ENCODE results near the gene NKD1. TPM values are rescaled to one million over a fixed set of nuclear protein-coding genes. Genes with fewer than 3 reads are reported as not detected.

Gene NKD1
- total RNA-seq, 2 experiments from 2014 or later = 0.04 to 0.06 TPM

- Histone ChIP-seq H3K4me2 (ENCODE audit: low read length) (no peak overlapping the region), H3K27ac (ENCODE audit: low read depth, low read length, poor library complexity, severe bottlenecking) (no peak overlapping the region), H3K4me3 (ENCODE audit: low read depth, low read length, poor library complexity, severe bottlenecking) (no peak overlapping the region), H3K9me3 (ENCODE audit: low read length) (no peaks in the 10 kb centered on the region), H3K79me2 (ENCODE audit: insufficient read depth, low read depth, low read length) (no peaks in the 10 kb centered on the region), H2AFZ (ENCODE audit: low read length) (no peak overlapping the region), H3K4me1 (ENCODE audit: insufficient read depth, low read length, poor library complexity, severe bottlenecking) (peaks cover 3% of the 10 kb centered on the region), H3K9me2 (ENCODE audit: insufficient read depth, low read length) (no peaks in the 10 kb centered on the region), H3K36me3 (ENCODE audit: insufficient read depth, low read length) (no peaks in the 10 kb centered on the region), H4K20me1 (ENCODE audit: insufficient read depth, low read length) (no peaks in the 10 kb centered on the region)
- no peak for DNase-seq (ENCODE audit: low spot score)
- no TSS peak for BruUV-seq (replicated peaks)
- ChIA-PET POLR2A (interaction anchor here (0.6 kb wide), 1 partner anchor 28 kb away, joined by 4 read pairs; no protein-coding TSS in a partner anchor), CTCF (ENCODE audit: unreplicated experiment) (no interaction called here)
- TF ChIP-seq CTCF (conservative IDR thresholded peaks at IDR 0.05; ENCODE audit: low read length) = no peak
- TF ChIP-seq EZH2phosphoT487 (IDR thresholded peaks at IDR 0.05; ENCODE audit: borderline replicate concordance, low read depth, low read length) = no peak
- intact Hi-C loops (cut with micrococcal nuclease; ENCODE audit: unreplicated experiment) = no loop called here
Measured at GRCh38 chr16:50629334-50629733, 81.1 kb downstream of the NKD1 start.

- Histone ChIP-seq H3K4me3 (ENCODE audit: low read depth, low read length, poor library complexity, severe bottlenecking) (no peak overlapping the region), H3K4me2 (ENCODE audit: low read length) (no peak overlapping the region), H2AFZ (ENCODE audit: low read length) (no peak overlapping the region), H3K4me1 (ENCODE audit: insufficient read depth, low read length, poor library complexity, severe bottlenecking) (peaks cover 3% of the 10 kb centered on the region), H3K79me2 (ENCODE audit: insufficient read depth, low read depth, low read length) (no peaks in the 10 kb centered on the region), H3K9me2 (ENCODE audit: insufficient read depth, low read length) (no peaks in the 10 kb centered on the region), H3K9me3 (ENCODE audit: low read length) (no peaks in the 10 kb centered on the region), H4K20me1 (ENCODE audit: insufficient read depth, low read length) (no peaks in the 10 kb centered on the region), H3K36me3 (ENCODE audit: insufficient read depth, low read length) (no peaks in the 10 kb centered on the region), H3K27ac (ENCODE audit: low read depth, low read length, poor library complexity, severe bottlenecking) (no peak overlapping the region)
- ChIA-PET CTCF (ENCODE audit: unreplicated experiment) (no interaction called here), POLR2A (interaction anchor here (0.7 kb wide), 1 partner anchor 20 kb away, joined by 3 read pairs; no protein-coding TSS in a partner anchor)
- TF ChIP-seq EZH2phosphoT487 (IDR thresholded peaks at IDR 0.05; ENCODE audit: borderline replicate concordance, low read depth, low read length) (no peak), CTCF (conservative IDR thresholded peaks at IDR 0.05; ENCODE audit: low read length) (no peak)
- BruUV-seq (replicated peaks) = no TSS peak
- intact Hi-C loops (cut with micrococcal nuclease; ENCODE audit: unreplicated experiment) = no loop called here
- DNase-seq (ENCODE audit: low spot score) = no peak
Measured at GRCh38 chr16:50630394-50631020, 82.3 kb downstream of the NKD1 start.

- ChIA-PET POLR2A (no interaction called here), CTCF (ENCODE audit: unreplicated experiment) (no interaction called here)
- H4K20me1 ChIP-seq (ENCODE audit: insufficient read depth, low read length) = no peaks in the 10 kb centered on the region
- no peaks in the 10 kb centered on the region for H3K36me3 ChIP-seq (ENCODE audit: insufficient read depth, low read length)
- H3K4me2 ChIP-seq (ENCODE audit: low read length) = no peak overlapping the region
- no peaks in the 10 kb centered on the region for H3K9me3 ChIP-seq (ENCODE audit: low read length)
- no peak overlapping the region for H3K4me3 ChIP-seq (ENCODE audit: low read depth, low read length, poor library complexity, severe bottlenecking)
- H3K4me1 ChIP-seq (ENCODE audit: insufficient read depth, low read length, poor library complexity, severe bottlenecking) = peaks cover 3% of the 10 kb centered on the region
- no peak overlapping the region for H2AFZ ChIP-seq (ENCODE audit: low read length)
- TF ChIP-seq EZH2phosphoT487 (IDR thresholded peaks at IDR 0.05; ENCODE audit: borderline replicate concordance, low read depth, low read length) = no peak
- no peak for TF ChIP-seq CTCF (conservative IDR thresholded peaks at IDR 0.05; ENCODE audit: low read length)
- no peak for DNase-seq (ENCODE audit: low spot score)
- H3K27ac ChIP-seq (ENCODE audit: low read depth, low read length, poor library complexity, severe bottlenecking) = no peak overlapping the region
- no peaks in the 10 kb centered on the region for H3K9me2 ChIP-seq (ENCODE audit: insufficient read depth, low read length)
- no peaks in the 10 kb centered on the region for H3K79me2 ChIP-seq (ENCODE audit: insufficient read depth, low read depth, low read length)
- intact Hi-C loops (cut with micrococcal nuclease; ENCODE audit: unreplicated experiment) = no loop called here
- BruUV-seq (replicated peaks) = no TSS peak
Measured at GRCh38 chr16:50631249-50631984, 83.2 kb downstream of the NKD1 start.
